Astrocyte of the spinal cord (primary cell): Measurements from ENCODE around the gene DGKH.
"Not testable (repeated sequence)": the region's sequence is repeated elsewhere in the genome, so short reads cannot be mapped to it uniquely, and the experiment has no call there.

Source experiments
- DNase-seq: peaks from one replicate; pipeline ENCODE4 v3.0.0; 2011; ENCODE audit warnings: low read depth, low spot score
- H3K4me3 ChIP-seq: 2 replicates; pipeline ENCODE4 v1.5.1; 2011; ENCODE audit warnings: low read depth, mild to moderate bottlenecking, low read length, moderate library complexity
- in situ Hi-C: cut with HindIII; loops from 2 replicates; pipeline ENCODE4 v1.10.0; 2017; ENCODE audit warnings: low sequenced_read_pairs
- TF ChIP-seq, protein P1 (sequence below): IDR thresholded peaks from 2 replicates; pipeline ENCODE4 v1.5.1; 2012; ENCODE audit warnings: low read depth, mild to moderate bottlenecking, low read length, inconsistent platforms

DGKH gene

GRCh38 chr13:42136518-42136917 is 88.1 kb downstream of the DGKH start:
- no peak overlapping the region for H3K4me3 ChIP-seq
- in situ Hi-C loops, result no loop called here
- DNase-seq, result no peak
- TF ChIP-seq, protein P1, sequence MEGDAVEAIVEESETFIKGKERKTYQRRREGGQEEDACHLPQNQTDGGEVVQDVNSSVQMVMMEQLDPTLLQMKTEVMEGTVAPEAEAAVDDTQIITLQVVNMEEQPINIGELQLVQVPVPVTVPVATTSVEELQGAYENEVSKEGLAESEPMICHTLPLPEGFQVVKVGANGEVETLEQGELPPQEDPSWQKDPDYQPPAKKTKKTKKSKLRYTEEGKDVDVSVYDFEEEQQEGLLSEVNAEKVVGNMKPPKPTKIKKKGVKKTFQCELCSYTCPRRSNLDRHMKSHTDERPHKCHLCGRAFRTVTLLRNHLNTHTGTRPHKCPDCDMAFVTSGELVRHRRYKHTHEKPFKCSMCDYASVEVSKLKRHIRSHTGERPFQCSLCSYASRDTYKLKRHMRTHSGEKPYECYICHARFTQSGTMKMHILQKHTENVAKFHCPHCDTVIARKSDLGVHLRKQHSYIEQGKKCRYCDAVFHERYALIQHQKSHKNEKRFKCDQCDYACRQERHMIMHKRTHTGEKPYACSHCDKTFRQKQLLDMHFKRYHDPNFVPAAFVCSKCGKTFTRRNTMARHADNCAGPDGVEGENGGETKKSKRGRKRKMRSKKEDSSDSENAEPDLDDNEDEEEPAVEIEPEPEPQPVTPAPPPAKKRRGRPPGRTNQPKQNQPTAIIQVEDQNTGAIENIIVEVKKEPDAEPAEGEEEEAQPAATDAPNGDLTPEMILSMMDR, result no peak

- TF ChIP-seq, protein P1, result no peak
- H3K4me3 ChIP-seq, result no peak overlapping the region
- peak; percentile 37 for DNase-seq
- in situ Hi-C loops, result no loop called here
These were observed 89.5 kb downstream of the DGKH start for GRCh38 chr13:42137856-42138537.

GRCh38 chr13:42140494-42140893 is 92.0 kb downstream of the DGKH start:
- TF ChIP-seq, protein P1, result no peak
- in situ Hi-C loops, result no loop called here
- no peak for DNase-seq
- no peak overlapping the region for H3K4me3 ChIP-seq

DNA sequence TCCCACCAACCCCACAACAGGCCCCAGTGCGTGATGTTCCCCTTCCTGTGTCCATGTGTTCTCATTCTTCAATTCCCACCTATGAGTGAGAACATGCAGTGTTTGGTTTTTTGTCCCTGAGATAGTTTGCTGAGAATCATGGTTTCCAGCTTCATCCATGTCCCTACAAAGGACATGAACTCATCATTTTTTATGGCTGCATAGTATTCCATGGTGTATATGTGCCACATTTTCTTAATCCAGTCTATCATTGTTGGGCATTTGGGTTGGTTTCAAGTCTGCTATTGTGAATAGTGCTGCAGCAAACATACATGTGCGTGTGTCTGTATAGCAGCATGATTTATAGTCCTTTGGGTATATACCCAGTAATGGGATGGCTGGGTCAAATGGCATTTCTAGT is 92.6 kb downstream of the DGKH start:
- DNase-seq, in situ Hi-C loops: not testable (repeated sequence)

GRCh38 chr13:42146359-42146758 is 97.9 kb downstream of the DGKH start:
- no peak for DNase-seq
- H3K4me3 ChIP-seq, result no peak overlapping the region
- TF ChIP-seq, protein P1, result no peak
- in situ Hi-C loops, result no loop called here

More for the DNA sequence above, 92.6 kb downstream of the DGKH start:
- H3K4me3 ChIP-seq, result not testable (repeated sequence)

DNA sequence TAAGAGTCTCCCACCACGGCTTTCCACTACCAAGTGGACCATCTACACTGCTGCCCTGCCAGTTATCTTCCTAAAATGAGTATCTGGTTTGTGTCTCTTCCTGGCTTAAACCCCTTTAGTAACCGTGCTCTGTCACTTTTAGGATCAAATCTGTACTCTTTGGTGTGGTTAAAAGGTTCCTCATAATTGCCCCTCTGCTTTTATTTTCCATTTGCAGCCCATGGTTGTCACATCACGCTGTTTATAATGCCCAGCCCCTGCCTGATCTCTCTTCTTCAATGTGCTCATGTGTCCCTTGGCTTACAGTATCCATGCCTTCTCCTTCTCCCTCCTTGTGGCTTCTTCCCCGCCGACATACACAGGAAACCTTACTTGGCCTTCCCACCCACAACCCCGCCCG is 100.1 kb downstream of the DGKH start:
- TF ChIP-seq, protein P1, result no peak
- in situ Hi-C loops, result no loop called here
- DNase-seq, result no peak
- H3K4me3 ChIP-seq, result no peak overlapping the region

GRCh38 chr13:42149136-42149535 is 100.7 kb downstream of the DGKH start:
- H3K4me3 ChIP-seq, result no peak overlapping the region
- TF ChIP-seq, protein P1, result no peak
- DNase-seq, result no peak
- in situ Hi-C loops, result no loop called here
